ENCODE measurements around the gene SMIM45.

DNA sequence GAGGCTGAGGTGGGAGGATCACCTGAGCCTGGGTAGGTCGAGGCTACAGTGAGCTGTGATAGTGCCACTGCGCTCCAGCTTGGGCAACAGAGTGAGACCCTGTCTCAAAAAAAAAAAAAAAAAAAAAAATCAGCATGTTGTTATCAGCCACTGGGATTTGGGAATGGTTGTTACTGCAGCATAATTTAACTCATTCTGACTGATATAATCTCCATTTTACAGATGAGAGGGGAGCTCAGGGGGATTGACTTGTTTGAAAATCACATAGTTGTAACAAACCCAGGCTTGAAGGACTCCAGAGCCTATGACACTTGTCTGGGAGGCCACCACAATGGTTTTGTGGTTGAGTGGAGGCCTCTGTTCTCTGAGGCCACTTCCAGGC is 14.3 kb downstream of the SMIM45 start:
- TF ChIP-seq POLR2A (IDR thresholded peaks at IDR 0.05; ENCODE audit: low read length) (no peak), GATA1 (IDR thresholded peaks at IDR 0.05; ENCODE audit: low read depth, low read length) (no peak)

Data from erythroblast (primary cell).